ENCODE measurements around the gene TNFAIP6.
"Not testable (repeated sequence)": the region's sequence is repeated elsewhere in the genome, so short reads cannot be mapped to it uniquely, and the experiment has no call there.

Gene TNFAIP6

DNA sequence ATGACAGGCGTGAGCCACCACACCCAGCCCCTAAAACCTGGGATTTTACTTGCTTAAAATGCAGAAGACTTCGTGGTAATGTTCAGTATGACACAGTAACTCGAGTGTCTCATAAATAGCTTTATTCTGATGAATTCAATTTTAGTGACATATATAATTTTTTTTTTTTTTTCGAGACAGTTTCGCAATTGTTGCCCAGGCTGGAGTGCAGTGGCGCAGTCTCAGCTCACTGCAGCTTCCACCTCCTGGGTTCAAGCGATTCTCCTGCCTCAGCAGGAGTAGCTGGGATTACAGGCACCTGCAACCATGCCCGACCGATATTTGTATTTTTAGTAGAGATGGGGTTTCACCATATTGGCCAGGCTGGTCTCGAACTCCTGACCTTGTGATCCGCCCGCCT is 64.3 kb downstream of the TNFAIP6 start:
- DNase-seq (ENCODE audit: low read depth) = not testable (repeated sequence)

DNA sequence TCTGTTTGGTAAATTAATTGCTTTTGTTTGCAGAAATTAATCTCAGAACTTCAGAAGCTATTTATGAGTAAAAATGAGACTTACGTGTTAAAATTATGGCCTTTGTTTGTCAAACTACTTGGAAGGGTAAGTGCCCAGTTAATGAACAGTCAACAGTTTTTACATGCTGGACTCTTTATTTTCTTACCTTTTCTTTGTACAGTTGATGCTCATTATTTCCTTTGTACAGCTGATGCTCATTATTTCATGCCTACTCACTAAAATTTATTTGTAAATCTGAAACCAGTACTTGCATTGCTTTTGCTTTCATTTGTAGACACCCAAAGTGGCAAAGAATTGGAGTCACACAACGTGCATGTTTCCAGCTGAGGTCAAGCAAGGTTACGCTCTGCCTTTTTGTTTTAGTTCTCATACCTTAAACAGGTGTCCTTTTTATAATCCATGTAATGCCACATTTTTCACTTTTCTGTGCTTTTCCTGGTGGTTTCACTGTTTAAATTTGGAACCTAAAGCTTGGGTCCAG is 65.6 kb downstream of the TNFAIP6 start:
- no peak for DNase-seq (ENCODE audit: low read depth)

DNA sequence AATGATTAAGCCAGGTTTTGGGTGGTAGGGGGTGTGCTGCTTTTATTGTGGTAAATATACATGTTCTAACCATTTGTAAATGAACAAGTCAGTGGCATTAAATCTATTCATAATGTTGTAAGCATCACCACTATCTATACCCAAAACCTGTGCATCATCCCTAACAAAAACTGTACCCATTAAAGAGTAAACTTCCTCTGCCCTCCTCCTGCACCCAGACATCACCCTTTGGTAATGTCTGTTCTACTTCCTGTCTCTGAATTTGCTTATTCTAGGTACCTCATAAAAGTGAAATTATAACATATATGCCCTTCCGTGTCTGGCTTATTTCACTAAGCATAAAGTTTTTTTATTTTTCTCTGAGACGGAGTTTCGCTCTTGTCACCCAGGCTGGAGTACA is 66.4 kb downstream of the TNFAIP6 start:
- no peak for DNase-seq (ENCODE audit: low read depth)
